ENCODE measurements around the gene CSHL1. TPM values are rescaled to one million over a fixed set of nuclear protein-coding genes. Genes with fewer than 3 reads are reported as not detected.
"Not testable (repeated sequence)": the region's sequence is repeated elsewhere in the genome, so short reads cannot be mapped to it uniquely, and the experiment has no call there.

Gene CSHL1
- total RNA-seq, 4 donors from 2014 or later, result not detected

DNA sequence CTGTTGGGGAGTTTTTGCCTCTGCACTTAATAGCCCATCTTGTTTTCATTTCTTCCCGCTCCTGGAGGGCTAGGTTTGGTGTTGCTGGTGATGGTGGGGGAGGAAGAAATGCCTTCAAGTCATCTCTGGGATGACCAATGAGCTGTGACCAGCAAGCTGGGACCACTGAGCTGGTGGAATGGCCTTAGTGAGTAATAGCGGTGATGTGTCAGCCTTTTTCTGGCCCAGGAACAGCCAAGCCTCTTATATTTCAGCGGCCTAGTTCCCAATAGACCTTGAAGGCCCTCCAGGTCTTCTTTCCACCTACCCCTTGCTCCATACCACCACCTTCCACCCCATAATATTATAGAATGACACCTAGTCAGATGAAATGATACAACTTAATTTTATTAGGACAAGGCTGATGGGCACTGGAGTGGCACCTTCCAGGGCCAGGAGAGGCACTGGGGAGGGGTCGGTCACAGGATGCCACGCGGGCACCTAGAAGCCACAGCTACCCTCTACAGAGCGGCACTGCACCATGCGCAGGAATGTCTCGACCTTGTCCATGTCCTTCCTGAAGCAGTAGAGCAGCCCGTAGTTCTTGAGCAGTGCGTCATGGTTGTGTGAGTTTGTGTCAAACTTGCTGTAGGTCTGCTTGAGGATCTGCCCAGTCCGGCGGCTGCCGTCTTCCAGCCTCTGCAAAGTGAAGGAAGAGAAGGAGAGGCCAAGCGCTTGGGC is 39.3 kb downstream of the CSHL1 start:
- H3K9me3 ChIP-seq; H3K27me3 ChIP-seq; H3K27ac ChIP-seq (replicated peaks in 1 of 4); H3K4me3 ChIP-seq; H3K4me1 ChIP-seq; DNase-seq (ENCODE audit: extremely low spot score); H3K36me3 ChIP-seq; intact Hi-C loops (cut with DNase I): not testable (repeated sequence)
- 89% methylated on average over 13 of the region's 15 CpGs for WGBS

DNA sequence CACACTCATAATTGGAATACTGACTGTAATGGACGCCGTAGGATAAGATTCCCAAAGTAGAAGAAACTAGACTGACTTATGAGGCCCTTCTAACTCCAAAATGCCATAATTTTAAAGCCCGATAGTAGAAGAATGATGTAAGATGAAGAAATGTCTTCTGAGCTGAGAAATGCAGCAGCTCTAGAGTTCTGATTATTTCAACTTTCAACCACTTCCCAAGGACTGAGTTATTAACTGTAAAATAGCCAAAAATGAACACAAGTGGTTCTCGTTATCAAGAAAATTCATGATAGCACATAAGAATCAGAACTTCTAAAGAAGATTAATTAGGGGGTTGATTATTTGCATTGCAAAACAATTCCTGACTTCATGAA is 40.8 kb downstream of the CSHL1 start:
- H3K4me3 ChIP-seq; H3K27ac ChIP-seq (replicated peaks in 1 of 4); intact Hi-C loops (cut with DNase I); H3K4me1 ChIP-seq; H3K27me3 ChIP-seq; H3K9me3 ChIP-seq; H3K36me3 ChIP-seq; DNase-seq (ENCODE audit: extremely low spot score): not testable (repeated sequence)
- whole genome bisulfite sequencing, result 81% methylated on average over 4 of the region's 4 CpGs

DNA sequence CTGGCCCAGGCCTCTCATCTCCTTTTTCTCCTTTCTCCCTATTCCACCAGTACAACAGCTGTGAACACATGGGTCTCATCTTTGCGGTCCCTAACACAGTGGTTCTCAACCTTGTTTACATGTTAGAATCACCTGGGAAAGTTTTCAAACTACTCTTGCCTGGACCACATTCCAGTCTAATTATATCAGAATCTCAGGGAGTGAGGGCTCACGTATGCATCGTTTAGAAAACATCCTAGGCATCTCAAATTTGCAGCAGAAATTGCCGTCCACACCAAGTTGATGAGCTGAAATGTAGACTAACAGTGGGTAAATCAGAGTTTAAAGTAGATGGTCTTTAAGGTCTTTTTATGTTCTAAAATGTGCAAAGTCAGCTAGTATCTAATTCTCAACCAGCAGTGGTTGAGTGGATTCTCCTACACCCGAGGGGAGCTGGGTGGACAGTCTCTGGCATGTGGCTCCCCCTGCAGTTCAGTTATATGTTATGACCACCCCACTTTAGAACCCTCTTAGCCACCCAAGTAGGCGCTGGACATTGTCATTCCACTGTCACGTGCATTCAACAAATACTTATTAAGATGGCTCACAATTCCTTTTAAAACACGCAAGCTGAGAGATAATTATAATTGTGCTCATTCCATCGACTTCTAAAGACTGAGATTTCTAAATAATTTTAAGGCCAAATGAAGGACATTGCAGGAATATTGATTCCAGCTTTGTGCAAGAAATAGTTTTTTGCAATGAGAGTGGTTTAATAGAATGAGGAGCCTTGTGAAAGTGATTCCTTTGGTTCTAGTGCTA is 41.4 kb downstream of the CSHL1 start:
- H3K36me3 ChIP-seq; H3K4me3 ChIP-seq; DNase-seq (ENCODE audit: extremely low spot score); H3K9me3 ChIP-seq; H3K4me1 ChIP-seq; H3K27ac ChIP-seq (replicated peaks in 1 of 4); H3K27me3 ChIP-seq; intact Hi-C loops (cut with DNase I): not testable (repeated sequence)
- 49% methylated on average over 8 of the region's 9 CpGs for WGBS

DNA sequence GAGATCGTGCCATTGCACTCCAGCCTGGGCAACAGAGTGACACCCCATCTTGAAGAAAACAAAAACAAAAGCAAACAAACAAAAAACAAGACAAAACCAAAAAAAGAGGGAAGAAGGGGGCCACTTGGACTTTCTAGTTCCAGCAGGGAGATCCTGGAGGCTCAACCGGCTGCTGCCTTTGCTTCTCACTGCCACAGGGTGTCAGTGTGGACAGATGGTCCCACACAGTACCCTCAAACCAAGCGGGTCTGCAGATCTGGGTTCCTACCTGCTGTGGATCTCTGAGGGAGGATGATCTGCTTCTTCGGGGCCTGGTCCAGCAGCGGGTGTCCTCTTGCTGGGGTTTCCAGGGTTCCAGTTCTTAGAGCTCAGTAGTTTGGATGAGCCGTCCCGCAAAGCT is 44.4 kb downstream of the CSHL1 start:
- intact Hi-C loops (cut with DNase I); H3K27me3 ChIP-seq; H3K4me3 ChIP-seq; H3K9me3 ChIP-seq; DNase-seq (ENCODE audit: extremely low spot score); H3K4me1 ChIP-seq; H3K27ac ChIP-seq (replicated peaks in 1 of 4); H3K36me3 ChIP-seq: not testable (repeated sequence)
- 72% methylated on average over 3 of the region's 7 CpGs for WGBS

Small RNAs within 50 kb of the gene (small RNA-seq; reads per million reads assigned to genes)
- gene AC040958.1 (0 reads per million in 3 donors), gene AC127029.1 (0 reads per million in 3 donors), gene GH1 (0 reads per million in 3 donors)

Other genes with a start within 250 kb of the CSHL1 start
- 10 to 100 TPM in 2 of 4 donors, 1 to 10 TPM in 2; 3.1 to 14.9 (median 8.0) TPM for gene LIMD2, start 211.1 kb downstream of the CSHL1 start, total RNA-seq
- gene STRADA, start 169.5 kb downstream of the CSHL1 start, total RNA-seq, result 10 to 100 TPM; 18.2 to 20.5 (median 20.1) TPM
- 10 to 100 TPM; 47.3 to 60.7 (median 56.2) TPM for gene CCDC47, start 137.7 kb downstream of the CSHL1 start, total RNA-seq
- 10 to 100 TPM; 80.4 to 93.9 (median 84.3) TPM for gene DDX42, start 137.1 kb downstream of the CSHL1 start, total RNA-seq
- 100 to 1,000 TPM in 1 of 4 donors, 10 to 100 TPM in 3; 71.2 to 117 (median 92.1) TPM for gene PSMC5, start 83.8 kb downstream of the CSHL1 start, total RNA-seq
- gene FTSJ3, start 83.6 kb downstream of the CSHL1 start, total RNA-seq, result 10 to 100 TPM; 46.8 to 72.4 (median 56.2) TPM
- gene SMARCD2, start 68.6 kb downstream of the CSHL1 start, total RNA-seq, result 100 to 1,000 TPM; 112 to 136 (median 127) TPM
- gene CSH2, start 37.6 kb downstream of the CSHL1 start, total RNA-seq, result not detected
- not detected for gene GH2, start 29.3 kb downstream of the CSHL1 start, total RNA-seq
- gene CSH1, start 14.7 kb downstream of the CSHL1 start, total RNA-seq, result not detected
- not detected for gene GH1, start 7.6 kb upstream of the CSHL1 start, total RNA-seq
- 1 to 10 TPM; 2.1 to 6.1 (median 5.8) TPM for gene CD79B, start 21.1 kb upstream of the CSHL1 start, total RNA-seq
- gene SCN4A, start 61.7 kb upstream of the CSHL1 start, total RNA-seq, result under 1 TPM; under 0.01 to 0.71 (median 0.20) TPM
- under 1 TPM in 3 of 4 donors, not detected in 1; 0.23 to 0.42 (median 0.39) TPM for gene PRR29, start 87.1 kb upstream of the CSHL1 start, total RNA-seq
- gene ICAM2, start 109.4 kb upstream of the CSHL1 start, total RNA-seq, result 10 to 100 TPM; 22.4 to 75.1 (median 58.1) TPM
- 10 to 100 TPM in 1 of 4 donors, 1 to 10 TPM in 3; 6.2 to 11.2 (median 9.3) TPM for gene ERN1, start 218.9 kb upstream of the CSHL1 start, total RNA-seq

Measured in esophagus muscularis mucosa (tissue), 4 donors.